ENCODE data around the gene PLAC8. TPM values are rescaled to one million over a fixed set of nuclear protein-coding genes. Genes with fewer than 3 reads are reported as not detected.

The PLAC8 gene
- total and polyA plus RNA-seq, 8 donors: 4.2 to 48.7 (median 7.6) TPM

DNA sequence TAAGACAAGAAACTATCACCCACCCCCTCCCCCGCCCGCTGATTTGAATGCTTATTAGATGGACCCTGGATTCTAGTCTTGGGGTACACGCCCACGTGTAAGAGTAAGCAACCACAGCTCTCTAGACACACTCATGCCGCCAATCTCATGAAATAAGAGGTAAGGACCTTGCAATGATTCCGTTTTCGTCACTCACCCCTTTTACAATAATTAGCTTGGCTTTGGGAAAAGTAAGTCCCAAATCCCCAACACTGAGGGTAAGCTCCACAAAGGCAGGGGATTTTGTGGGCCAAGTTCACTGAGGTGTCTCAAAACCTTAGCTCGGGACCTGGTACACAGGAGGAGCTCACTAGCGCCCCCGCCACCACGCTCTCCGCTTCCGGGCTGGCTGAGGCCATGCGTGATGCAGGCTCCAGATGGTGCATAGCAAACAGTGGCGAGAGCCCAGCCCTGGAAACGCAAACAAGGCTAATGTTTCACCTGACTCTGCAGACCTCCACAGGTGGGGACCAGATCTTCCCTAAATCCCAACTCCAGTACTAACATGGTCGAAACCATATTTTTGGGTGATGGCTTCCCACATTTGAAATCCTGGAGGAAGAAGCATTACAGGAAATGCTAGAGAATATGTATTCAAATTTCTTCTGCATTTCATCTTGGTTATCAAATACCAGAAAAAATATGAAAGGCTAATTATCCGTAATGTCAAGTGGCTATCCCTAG is 4.1 kb downstream of the PLAC8 start:
- peaks cover 0 to 46% of the 10 kb centered on the region in 2 donors for H3K4me1 ChIP-seq
- peak overlapping the region; percentile 51 to 61 for H3K4me3 ChIP-seq
- H3K9me3 ChIP-seq: no peaks in the 10 kb centered on the region
- peak; percentile 57 to 98 (median 84) for DNase-seq
- ATAC-seq: peak; percentile 94
- peak overlapping the region; percentile 76 to 96 for H3K27ac ChIP-seq
- H3K36me3 ChIP-seq: no peaks in the 10 kb centered on the region
- intact Hi-C loops (cut with DNase I): no loop called here
- TF ChIP-seq, protein P1, sequence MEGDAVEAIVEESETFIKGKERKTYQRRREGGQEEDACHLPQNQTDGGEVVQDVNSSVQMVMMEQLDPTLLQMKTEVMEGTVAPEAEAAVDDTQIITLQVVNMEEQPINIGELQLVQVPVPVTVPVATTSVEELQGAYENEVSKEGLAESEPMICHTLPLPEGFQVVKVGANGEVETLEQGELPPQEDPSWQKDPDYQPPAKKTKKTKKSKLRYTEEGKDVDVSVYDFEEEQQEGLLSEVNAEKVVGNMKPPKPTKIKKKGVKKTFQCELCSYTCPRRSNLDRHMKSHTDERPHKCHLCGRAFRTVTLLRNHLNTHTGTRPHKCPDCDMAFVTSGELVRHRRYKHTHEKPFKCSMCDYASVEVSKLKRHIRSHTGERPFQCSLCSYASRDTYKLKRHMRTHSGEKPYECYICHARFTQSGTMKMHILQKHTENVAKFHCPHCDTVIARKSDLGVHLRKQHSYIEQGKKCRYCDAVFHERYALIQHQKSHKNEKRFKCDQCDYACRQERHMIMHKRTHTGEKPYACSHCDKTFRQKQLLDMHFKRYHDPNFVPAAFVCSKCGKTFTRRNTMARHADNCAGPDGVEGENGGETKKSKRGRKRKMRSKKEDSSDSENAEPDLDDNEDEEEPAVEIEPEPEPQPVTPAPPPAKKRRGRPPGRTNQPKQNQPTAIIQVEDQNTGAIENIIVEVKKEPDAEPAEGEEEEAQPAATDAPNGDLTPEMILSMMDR (IDR thresholded peaks at IDR 0.05): peak; percentile 35 to 44
- H3K27me3 ChIP-seq: peaks cover 0 to 9% of the 10 kb centered on the region in 2 donors

DNA sequence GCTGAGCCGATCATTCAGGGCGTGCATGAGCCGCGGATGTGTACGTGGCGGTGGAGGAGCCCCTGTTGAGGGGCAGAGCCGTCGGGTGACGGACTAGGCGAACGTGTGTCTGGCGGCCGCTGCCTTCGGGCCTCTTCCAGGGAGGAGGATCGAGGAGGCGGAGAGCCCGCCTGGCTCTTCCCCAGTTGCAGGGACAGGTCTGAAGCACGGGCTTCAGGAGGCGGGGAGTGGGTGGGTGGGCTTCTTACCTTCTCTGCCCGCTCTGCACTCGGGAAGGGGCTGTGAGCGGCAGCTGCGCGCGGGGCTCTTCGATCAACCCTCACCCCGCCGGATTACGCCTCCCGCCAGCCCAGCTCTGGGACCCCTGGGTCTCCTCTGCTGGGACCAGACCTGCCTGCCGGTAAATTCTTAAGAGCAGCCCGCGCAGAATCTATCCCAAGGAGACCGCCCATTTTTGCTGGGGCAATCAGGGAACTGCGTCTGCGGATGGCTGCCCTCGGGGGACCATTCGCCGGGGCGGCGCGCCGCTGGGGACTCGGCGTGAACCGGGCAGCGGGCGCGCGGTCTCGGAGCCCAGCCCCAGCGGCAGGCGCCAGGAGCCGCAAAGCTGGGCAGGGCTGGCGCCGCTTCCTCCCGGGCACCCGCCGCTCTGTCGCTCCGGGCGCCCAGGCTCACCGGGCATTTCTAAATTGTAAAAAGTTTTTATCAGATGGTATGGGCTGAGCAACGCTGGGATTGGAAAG is 4.9 kb downstream of the PLAC8 start:
- DNase-seq (peak; percentile 15 to 93 (median 50)), ATAC-seq (peak; percentile 81)
- peak overlapping the region; percentile 51 to 61 for H3K4me3 ChIP-seq

DNA sequence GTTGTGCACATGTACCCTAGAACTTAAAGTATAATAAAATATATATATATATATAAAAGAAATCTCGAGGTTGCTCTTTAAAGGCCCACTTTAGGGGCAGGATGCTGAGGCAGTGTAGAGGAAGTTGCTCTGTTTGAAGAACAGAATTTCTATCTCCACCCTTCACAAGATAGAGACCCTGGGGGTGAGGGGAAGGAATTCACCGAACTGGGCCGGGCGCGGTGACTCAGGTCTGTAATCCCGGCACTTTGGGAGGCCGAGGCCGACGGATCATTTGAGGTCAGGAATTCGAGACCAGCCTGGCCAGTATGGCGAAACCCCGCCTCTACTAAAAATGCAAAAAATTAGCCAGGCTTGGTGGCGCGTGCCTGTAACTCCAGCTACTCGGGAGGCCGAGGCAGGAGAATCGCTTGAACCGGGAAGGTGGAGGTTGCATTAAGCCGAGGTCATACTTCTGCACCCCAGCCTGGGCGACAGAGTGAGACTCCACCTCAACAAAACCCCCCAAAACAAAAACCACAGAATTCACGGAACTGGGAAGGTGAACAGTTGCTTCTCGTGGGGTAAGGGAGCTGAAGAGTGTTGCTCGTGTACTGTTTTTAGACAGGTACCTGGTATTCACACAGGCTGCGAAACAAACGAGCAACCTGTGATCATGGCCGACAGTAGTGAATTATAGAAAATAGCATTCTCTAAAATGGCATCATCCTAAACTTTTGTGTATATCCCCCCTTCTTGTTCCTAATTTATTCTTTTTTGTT is 6.2 kb downstream of the PLAC8 start:
- peak overlapping the region in 1 of 2 donors; percentile 61 for H3K4me3 ChIP-seq
- peaks cover 0 to 15% of the 10 kb centered on the region in 2 donors for H3K36me3 ChIP-seq
- H3K9me3 ChIP-seq: no peaks in the 10 kb centered on the region
- peak overlapping the region in 1 of 2 donors; percentile 96 for H3K27ac ChIP-seq
- intact Hi-C loops (cut with DNase I): no loop called here
- H3K4me1 ChIP-seq: peaks cover 0 to 36% of the 10 kb centered on the region in 2 donors
- H3K27me3 ChIP-seq: peaks cover 0 to 9% of the 10 kb centered on the region in 2 donors
- no peak for ATAC-seq
- no peak for DNase-seq
- TF ChIP-seq, protein P1 (IDR thresholded peaks at IDR 0.05): no peak

More for the DNA sequence above, 4.9 kb downstream of the PLAC8 start:
- H3K36me3 ChIP-seq: peaks cover 0 to 2% of the 10 kb centered on the region in 2 donors
- peaks cover 0 to 39% of the 10 kb centered on the region in 2 donors for H3K4me1 ChIP-seq
- intact Hi-C loops (cut with DNase I): no loop called here
- H3K27ac ChIP-seq: peak overlapping the region; percentile 76 to 96
- H3K27me3 ChIP-seq: peaks cover 0 to 9% of the 10 kb centered on the region in 2 donors
- TF ChIP-seq, protein P1 (IDR thresholded peaks at IDR 0.05): no peak
- no peaks in the 10 kb centered on the region for H3K9me3 ChIP-seq

DNA sequence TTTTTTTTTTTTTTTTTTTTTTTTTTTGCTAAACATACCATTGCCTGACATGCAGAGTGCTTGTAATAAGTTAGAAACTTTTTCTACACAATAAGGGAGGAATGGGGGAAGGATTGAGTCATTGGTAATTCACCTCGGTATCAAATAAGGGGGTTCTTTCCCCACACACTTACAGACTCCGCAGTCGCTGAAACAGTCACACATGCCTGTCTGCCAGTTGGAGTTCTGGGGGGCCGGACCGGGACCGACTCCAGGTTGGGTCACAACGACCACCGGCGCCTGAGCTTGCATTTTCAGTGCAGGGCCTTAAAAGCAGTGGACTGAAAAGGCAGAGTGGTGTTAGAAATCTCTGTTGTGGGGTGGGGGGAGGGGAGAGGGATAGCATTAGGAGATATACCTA is 6.9 kb downstream of the PLAC8 start:
- no peak for ATAC-seq
- no peak overlapping the region for H3K27ac ChIP-seq
- peaks cover 0 to 36% of the 10 kb centered on the region in 2 donors for H3K4me1 ChIP-seq
- TF ChIP-seq, protein P1 (IDR thresholded peaks at IDR 0.05): no peak
- H3K4me3 ChIP-seq: no peak overlapping the region
- H3K27me3 ChIP-seq: peaks cover 0 to 9% of the 10 kb centered on the region in 2 donors
- no peaks in the 10 kb centered on the region for H3K9me3 ChIP-seq
- H3K36me3 ChIP-seq: peaks cover 0 to 15% of the 10 kb centered on the region in 2 donors
- no peak for DNase-seq
- intact Hi-C loops (cut with DNase I): no loop called here
